ENCODE measurements around the gene P3H2.

DNA sequence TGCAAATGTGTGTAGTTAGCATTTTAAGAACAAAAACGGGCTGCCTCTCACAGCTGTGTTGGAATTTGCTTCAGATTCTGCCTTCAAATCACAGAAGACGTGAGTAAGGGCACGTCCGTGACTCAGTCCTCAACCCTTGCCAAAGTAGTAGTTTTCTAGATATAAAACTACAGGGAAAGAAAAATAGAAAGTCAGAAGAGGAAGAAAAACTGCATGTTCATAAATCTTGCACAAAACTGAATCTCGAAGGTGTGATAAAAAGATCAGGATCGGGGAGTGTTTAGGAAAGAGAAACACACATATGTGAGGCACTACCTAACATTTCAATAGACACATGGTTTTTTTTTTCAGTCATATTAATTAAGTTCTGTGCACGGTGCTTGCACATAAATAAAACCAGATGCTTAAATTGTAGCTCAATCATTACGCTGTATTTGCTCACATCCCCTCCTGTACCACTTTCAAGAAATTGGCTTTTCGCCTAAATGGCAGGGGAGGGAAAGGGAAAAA is 71.7 kb downstream of the P3H2 start:
- TF ChIP-seq, protein P1, sequence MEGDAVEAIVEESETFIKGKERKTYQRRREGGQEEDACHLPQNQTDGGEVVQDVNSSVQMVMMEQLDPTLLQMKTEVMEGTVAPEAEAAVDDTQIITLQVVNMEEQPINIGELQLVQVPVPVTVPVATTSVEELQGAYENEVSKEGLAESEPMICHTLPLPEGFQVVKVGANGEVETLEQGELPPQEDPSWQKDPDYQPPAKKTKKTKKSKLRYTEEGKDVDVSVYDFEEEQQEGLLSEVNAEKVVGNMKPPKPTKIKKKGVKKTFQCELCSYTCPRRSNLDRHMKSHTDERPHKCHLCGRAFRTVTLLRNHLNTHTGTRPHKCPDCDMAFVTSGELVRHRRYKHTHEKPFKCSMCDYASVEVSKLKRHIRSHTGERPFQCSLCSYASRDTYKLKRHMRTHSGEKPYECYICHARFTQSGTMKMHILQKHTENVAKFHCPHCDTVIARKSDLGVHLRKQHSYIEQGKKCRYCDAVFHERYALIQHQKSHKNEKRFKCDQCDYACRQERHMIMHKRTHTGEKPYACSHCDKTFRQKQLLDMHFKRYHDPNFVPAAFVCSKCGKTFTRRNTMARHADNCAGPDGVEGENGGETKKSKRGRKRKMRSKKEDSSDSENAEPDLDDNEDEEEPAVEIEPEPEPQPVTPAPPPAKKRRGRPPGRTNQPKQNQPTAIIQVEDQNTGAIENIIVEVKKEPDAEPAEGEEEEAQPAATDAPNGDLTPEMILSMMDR (IDR thresholded peaks at IDR 0.05) = no peak
- TF ChIP-seq POLR2A (IDR thresholded peaks at IDR 0.05) = no peak

All from suprapubic skin (tissue), 3 donors.